NCI-H460 (cell line): Measurements from ENCODE around the gene ANKRD33. TPM values are rescaled to one million over a fixed set of nuclear protein-coding genes. Genes with fewer than 3 reads are reported as not detected.

Experiments
- DNase-seq: peaks from one replicate; pipeline ENCODE4 v3.0.0-alpha.2; 2016; ENCODE audit warnings: low read depth; ENCODE audit errors: extremely low read depth
- total RNA-seq: library from RNA; depleted of rRNA; stranded (reverse); fragments of >200 nt; shearing (Covaris generic); gene quantifications from 2 replicates; pipeline ENCODE4 v1.2.3, GENCODE V29; 2014

The ANKRD33 gene
- total RNA-seq, 1 experiment from 2014 or later: not detected

- DNase-seq: no peak
Observed at GRCh38 chr12:51897181-51897580, 9.3 kb downstream of the ANKRD33 start.

GRCh38 chr12:51898506-51898905, 10.6 kb downstream of the ANKRD33 start:
- DNase-seq: no peak

DNA sequence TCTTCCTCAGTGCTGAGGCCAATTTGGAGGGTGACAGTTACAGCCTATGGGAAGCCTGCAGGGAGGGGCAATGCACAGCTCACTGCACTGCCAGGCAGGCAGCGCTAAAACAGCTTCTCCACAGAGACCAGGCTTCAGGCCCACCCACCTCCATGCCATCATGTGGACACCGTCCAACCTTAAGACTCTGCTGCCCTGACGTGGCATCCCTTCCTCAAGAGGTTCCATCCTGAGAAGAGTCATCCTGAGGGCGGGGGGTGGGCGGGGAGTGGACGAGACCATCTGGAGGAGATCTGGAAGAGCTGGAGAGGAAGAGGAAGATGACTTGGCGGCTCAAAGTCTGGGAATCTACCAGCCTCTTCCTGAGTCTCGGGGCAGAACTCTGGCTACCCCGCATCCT, 11.0 kb downstream of the ANKRD33 start:
- DNase-seq: no peak

GRCh38 chr12:51900323-51900889, 12.5 kb downstream of the ANKRD33 start:
- no peak for DNase-seq

- DNase-seq: no peak
Observed at GRCh38 chr12:51901121-51901817, 13.4 kb downstream of the ANKRD33 start.

GRCh38 chr12:51901881-51902280, 14.0 kb downstream of the ANKRD33 start:
- no peak for DNase-seq

DNA sequence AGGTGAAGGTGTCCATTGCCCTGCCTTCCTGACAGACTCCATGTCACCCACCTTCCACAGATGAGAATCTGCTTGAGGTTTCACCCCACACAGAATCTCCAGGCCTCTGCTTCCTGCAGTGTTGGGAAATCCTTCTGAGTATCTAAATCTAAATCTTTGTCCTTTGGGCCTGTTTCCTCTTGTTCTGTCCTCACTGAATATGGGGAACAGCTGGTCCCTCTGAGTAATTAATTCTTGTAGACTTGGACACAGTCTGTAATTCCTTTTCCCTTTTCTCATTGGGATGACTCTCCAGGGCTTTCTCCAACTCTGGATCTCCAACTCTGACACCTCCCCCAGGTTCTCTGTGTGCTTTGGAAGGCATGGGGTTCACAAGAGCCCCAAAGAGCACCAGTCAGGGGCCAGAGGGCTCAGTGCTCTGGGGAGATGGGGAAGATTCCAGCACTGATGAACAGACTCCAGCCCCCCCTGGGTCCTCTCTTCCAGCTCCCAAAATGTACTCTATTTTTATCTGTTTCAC, 17.1 kb downstream of the ANKRD33 start:
- DNase-seq: no peak

GRCh38 chr12:51905471-51906429, 17.8 kb downstream of the ANKRD33 start:
- no peak for DNase-seq

GRCh38 chr12:51906430-51907082, 18.7 kb downstream of the ANKRD33 start:
- no peak for DNase-seq

- no peak for DNase-seq
Observed at GRCh38 chr12:51907083-51907855, 19.4 kb downstream of the ANKRD33 start, which contains the start of gene ACVRL1. Gene ACVRL1, plus strand, starts transcription at chr12:51907504. Its CDS starts 4,971 bp downstream, at chr12:51912475.

DNA sequence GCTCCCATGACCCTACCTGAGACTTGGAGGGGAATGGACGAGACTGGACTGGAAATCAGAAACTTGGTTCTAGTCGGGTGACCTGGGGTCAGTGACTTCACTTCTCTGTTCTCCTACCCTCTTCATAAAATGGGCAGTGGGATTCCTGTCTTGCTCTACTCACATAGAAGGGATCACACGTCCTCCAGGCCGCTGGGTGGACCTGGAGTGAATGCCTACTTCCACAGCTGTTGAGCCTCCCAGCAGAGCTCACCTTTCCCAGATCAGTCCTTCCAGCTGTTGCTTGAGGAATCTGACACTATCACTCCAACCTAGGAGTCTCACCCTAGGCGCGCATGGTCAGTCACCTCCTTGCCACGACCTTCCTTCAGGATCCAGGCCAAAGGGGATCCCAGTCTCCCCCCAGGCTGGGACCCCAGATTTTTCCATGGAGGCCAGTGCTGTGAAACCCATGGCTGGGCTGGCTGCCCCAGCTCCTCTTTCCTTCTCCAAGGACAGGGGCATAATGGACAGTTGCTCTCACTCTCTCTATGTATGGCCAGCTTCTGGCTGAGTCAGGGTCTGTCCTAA, 20.0 kb downstream of the ANKRD33 start:
- no peak for DNase-seq

DNA sequence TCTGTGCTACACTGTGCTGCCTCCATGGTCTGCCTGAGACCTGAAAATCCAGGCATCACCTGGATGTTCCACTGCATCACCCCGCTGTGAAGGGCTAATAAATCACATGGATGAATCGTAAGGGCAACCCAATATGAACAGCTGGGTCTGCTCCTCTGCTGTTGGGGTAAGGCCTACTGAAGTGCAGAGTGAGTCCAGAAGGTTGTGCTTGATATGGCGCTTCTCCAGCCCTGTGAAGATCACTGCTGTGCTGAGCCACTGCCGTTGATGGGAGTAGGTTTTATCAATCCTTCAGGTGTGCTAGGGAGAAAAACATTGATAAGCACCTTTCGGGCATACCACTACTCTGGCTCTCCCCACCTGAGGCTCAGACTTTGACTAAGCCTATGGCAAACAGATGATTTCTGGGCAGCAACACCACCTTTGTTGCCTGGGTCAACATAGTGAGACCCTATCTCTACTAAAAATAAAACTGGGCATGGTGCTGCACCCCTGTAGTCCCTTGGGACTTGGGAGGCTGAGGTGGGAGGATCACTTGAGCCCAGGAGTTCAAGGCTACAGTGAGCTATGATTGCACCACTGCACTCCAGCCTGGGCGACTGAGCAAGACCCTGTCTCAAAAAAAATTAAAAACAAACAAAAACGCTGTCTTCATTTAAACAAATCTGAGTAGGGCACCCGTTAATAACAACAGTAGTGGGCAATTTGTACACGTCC, 21.1 kb downstream of the ANKRD33 start:
- DNase-seq: no peak

DNA sequence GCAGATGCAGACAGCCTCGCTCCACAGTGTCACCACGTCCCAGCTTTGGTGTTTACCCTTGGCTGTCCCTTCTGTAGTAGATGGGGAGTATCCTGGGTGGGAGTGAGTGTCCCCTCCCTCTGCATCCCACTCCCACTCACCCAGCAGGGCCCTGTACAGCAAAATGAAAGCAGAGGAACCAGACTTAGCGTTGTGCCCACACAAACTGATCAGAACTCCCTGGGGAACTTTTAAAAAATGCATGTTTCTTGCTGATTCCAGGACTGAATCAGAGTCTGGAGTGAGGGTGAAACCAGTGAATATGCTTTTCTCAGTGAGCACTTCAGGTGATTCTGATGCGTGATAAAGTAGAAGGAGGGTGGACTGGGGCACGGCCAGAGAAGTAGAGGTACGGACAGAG, 22.3 kb downstream of the ANKRD33 start:
- no peak for DNase-seq

- no peak for DNase-seq
Observed at GRCh38 chr12:51910691-51911090, 22.8 kb downstream of the ANKRD33 start.

DNA sequence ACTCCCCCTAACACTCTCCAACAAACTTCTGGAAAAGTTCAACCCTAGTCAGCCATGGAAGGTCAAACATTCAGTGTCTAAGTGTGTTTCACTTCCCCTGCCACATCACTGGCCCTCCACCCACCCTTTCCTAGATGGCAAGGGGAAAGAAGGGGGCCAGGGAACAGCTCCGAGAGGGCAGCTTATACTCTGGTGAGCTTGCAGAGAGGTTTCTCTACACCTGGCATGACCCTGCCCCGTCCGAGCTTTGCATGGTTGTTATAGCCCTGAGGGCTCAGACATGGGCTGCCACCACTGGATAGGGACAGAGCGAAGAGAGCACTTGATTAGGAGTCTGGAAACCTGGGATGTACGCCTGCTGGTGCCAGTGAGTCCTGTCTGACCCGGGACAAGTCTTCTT, 23.4 kb downstream of the ANKRD33 start:
- no peak for DNase-seq

DNA sequence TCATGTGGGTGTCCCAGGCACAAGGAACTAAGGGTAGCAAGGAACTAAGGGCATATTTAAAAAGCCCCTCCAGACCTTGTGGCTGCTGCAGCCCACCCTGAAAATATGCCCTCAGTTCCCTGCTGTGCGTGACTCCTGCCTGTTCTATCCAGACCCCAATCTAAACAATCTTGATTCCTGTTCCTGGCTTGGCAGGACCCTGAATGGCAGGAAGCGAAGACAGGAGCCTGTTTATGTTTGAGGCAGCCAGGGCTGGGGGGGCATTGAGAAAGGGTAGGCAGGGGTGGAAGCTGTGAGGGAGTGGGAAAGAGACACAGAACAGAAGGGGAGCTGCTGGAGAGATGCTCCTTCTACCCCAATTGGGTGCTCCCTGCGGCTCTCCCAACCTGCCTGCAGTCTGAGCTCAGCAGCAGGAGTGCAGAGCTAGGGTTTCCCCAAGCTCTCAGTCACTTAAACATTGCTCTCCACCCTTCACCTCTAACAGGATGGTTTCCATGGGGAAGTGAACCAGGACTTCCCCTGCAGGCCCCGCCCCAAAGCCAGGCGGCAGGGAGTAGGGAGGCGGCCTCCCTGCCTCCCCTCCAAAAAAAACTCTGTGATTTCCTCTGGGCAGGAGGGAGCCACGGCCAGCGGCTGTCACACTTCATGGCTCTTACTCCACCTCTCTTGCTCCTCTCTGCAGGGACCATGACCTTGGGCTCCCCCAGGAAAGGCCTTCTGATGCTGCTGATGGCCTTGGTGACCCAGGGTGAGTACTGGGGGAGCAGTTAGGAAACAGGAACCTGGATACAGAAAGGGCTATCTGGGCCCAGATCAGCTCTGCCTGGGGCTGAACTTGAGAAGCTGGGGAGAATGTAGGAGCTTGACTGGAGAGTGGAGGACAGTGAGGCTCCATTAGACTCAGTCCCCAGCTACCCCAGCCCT, 24.1 kb downstream of the ANKRD33 start:
- no peak for DNase-seq

DNA sequence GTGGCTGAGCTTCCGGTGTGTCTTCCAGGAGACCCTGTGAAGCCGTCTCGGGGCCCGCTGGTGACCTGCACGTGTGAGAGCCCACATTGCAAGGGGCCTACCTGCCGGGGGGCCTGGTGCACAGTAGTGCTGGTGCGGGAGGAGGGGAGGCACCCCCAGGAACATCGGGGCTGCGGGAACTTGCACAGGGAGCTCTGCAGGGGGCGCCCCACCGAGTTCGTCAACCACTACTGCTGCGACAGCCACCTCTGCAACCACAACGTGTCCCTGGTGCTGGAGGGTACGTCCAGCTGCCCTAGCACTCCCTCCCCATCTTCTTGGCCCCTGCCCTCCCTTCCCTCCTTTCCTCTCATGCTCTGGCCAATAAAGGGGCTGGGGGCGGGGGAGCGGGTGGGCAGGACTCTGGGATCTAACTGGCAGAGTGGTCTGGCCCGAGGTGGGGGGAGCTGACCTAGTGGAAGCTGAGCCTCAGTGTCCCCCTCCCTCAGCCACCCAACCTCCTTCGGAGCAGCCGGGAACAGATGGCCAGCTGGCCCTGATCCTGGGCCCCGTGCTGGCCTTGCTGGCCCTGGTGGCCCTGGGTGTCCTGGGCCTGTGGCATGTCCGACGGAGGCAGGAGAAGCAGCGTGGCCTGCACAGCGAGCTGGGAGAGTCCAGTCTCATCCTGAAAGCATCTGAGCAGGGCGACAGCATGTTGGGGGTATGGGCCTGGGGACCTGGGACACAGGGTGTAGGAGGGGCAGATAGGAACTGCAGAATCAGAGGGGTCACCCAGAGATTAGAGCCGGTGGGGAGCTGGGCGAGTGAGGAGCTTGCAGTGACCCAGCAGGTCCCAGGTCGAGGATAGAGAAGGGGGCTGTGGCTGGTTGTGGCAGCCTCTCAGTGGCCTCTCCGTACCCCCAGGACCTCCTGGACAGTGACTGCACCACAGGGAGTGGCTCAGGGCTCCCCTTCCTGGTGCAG, 25.4 kb downstream of the ANKRD33 start:
- no peak for DNase-seq
